Ovary (tissue), 1 donor: ENCODE data around the gene OR51I2.

Experiments used
- EP300 ChIP-seq: sonication (generic); formaldehyde crosslinking; IDR thresholded peaks from one replicate; pipeline ENCODE4 v1.6.1; 2017; ENCODE audit warnings: antibody characterized with exemption
- POLR2A ChIP-seq: fragments of 450-650 bp; IDR thresholded peaks from one replicate; pipeline ENCODE4 v1.6.1; 2017; ENCODE audit warnings: antibody characterized with exemption, mild to moderate bottlenecking, moderate library complexity

GRCh38 chr11:5405173-5405572 is 44.0 kb upstream of the OR51I2 start:
- no peak for TF ChIP-seq POLR2A
- TF ChIP-seq EP300, result no peak
